ENCODE results near the gene QSER1. TPM values are rescaled to one million over a fixed set of nuclear protein-coding genes. Genes with fewer than 3 reads are reported as not detected.
"Not testable (repeated sequence)": the region's sequence is repeated elsewhere in the genome, so short reads cannot be mapped to it uniquely, and the experiment has no call there.

QSER1 gene
- total and polyA plus RNA-seq, 11 donors: 2.1 to 25.3 (median 18.2) TPM

DNA sequence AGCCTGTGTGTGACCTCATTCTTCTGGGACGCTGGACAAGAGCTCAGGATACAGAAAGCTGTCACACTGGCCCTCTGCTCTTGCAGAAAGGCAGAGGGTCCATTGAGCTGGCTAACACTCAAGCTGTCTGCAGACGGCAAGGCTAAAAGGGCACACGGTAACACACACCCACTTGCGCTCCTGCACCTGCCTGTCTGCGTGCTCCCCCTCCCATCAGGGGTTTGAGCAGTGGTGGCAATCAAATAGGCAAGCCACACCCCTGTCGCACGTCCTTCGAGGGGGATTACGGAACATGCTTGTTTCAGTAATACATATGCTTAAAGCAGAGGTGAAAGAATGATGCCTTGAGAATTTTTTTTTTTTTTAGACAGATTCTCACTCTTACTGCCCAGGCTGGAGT lies 7.1 kb upstream of the QSER1 start:
- DNase-seq (no peak), ATAC-seq (no peak)
- TF ChIP-seq POLR2A (IDR thresholded peaks at IDR 0.05): no peak
- TF ChIP-seq, protein P1, sequence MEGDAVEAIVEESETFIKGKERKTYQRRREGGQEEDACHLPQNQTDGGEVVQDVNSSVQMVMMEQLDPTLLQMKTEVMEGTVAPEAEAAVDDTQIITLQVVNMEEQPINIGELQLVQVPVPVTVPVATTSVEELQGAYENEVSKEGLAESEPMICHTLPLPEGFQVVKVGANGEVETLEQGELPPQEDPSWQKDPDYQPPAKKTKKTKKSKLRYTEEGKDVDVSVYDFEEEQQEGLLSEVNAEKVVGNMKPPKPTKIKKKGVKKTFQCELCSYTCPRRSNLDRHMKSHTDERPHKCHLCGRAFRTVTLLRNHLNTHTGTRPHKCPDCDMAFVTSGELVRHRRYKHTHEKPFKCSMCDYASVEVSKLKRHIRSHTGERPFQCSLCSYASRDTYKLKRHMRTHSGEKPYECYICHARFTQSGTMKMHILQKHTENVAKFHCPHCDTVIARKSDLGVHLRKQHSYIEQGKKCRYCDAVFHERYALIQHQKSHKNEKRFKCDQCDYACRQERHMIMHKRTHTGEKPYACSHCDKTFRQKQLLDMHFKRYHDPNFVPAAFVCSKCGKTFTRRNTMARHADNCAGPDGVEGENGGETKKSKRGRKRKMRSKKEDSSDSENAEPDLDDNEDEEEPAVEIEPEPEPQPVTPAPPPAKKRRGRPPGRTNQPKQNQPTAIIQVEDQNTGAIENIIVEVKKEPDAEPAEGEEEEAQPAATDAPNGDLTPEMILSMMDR (IDR thresholded peaks at IDR 0.05): no peak
- Histone ChIP-seq H3K4me1 (no peaks in the 10 kb centered on the region), H3K9me3 (no peaks in the 10 kb centered on the region), H3K27me3 (no peaks in the 10 kb centered on the region), H3K4me3 (no peak overlapping the region), H3K27ac (no peak overlapping the region), H3K36me3 (no peaks in the 10 kb centered on the region)
- intact Hi-C loops (cut with DNase I): loop anchor here in 1 of 10 donors (10.0 kb wide), 1 partner anchor 179 kb away; no protein-coding TSS in a partner anchor
- whole genome bisulfite sequencing, 4 donors: 82 to 90% (median 87%) methylated on average over 9 of the region's 9 CpGs

DNA sequence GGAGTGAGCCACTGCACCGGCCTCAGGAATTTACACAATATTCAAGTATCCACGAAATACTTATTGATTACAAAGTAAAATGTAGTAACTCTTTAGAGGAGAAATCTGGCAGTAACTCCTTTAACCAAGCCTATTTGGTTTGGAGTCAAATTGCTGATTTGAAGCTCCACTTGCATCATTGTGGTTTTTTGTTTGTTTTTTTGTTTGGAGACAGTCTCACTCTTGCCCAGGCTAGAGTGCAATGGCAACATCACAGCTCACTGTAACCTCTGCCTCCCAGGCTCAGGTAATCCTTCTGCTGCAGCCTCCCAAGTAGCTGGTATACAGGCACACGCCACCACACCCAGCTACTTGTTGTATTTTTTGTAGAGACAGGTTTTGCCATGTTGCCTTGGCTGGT lies 6.4 kb upstream of the QSER1 start:
- no peak overlapping the region for H3K27ac ChIP-seq
- H3K4me3 ChIP-seq: no peak overlapping the region
- WGBS, 4 donors: 89 to 96% (median 93%) methylated on average over 3 of the region's 3 CpGs
- H3K9me3 ChIP-seq: no peaks in the 10 kb centered on the region
- DNase-seq (no peak), ATAC-seq (no peak)
- no peak for TF ChIP-seq POLR2A (IDR thresholded peaks at IDR 0.05)
- TF ChIP-seq, protein P1 (IDR thresholded peaks at IDR 0.05): no peak
- peaks cover 0 to 1% (median 0%) of the 10 kb centered on the region in 12 donors for H3K4me1 ChIP-seq
- H3K27me3 ChIP-seq: no peaks in the 10 kb centered on the region
- H3K36me3 ChIP-seq: no peaks in the 10 kb centered on the region
- intact Hi-C loops (cut with DNase I): loop anchor here in 1 of 10 donors (10.0 kb wide), 1 partner anchor 179 kb away; no protein-coding TSS in a partner anchor

DNA sequence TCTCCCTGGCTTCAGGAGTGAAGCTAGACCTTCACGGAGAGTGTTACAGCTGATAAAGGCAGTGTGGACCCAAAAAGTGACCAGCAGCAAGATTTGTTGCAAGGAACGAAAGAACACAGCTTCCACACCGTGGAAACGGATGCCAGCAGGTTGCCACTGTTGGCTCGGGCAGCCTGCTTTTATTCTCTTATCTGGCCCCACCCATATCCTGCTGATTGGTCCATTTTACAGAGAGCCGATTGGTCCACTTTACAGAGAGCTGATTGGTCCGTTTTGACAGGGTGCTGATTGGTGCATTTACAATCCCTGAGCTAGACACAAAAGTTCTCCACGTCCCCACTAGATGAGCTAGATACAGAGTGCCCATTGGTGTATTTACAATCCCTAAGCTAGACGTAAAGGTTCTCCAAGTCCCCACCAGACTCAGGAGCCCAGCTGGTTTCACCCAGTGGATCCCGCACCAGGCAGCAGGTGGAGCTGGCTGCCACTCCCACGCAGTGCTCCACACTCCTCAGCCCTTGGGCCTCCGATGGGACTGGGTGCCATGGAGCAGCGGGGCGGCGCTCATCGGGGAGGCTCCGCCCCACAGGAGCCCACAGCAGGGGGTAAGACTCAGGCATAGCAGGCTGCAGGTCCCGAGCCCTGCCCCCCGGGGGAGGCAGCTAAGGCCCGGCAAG lies 4.8 kb upstream of the QSER1 start:
- H3K9me3 ChIP-seq, ATAC-seq, H3K4me3 ChIP-seq, H3K27ac ChIP-seq, H3K27me3 ChIP-seq, DNase-seq, H3K36me3 ChIP-seq: not testable (repeated sequence)
- intact Hi-C loops (cut with DNase I): loop anchor here in 1 of 10 donors (10.0 kb wide), 1 partner anchor 177 kb away; no protein-coding TSS in a partner anchor
- WGBS, 4 donors: 92 to 95% (median 95%) methylated on average over 8 to 20 of the region's 20 CpGs
- peaks cover 0 to 11% (median 0%) of the 10 kb centered on the region in 12 donors for H3K4me1 ChIP-seq

DNA sequence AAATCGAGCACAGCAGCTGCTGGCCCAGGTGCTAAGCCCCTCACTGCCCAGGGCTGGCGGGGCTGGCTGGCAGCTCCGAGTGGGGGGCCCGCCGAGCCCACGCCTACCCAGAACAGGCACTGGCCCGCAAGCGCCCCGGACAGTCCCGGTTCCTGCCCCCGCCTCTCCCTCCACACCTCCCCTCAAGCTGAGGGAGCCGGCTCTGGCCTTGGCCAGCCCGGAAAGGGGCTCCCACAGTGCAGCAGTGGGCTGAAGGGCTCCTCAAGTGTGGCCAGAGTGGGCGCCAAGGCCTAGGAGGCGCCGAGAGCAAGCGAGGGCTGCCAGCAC lies 4.3 kb upstream of the QSER1 start:
- not testable (repeated sequence) for H3K36me3 ChIP-seq, H3K27me3 ChIP-seq, ATAC-seq, H3K9me3 ChIP-seq, H3K27ac ChIP-seq, DNase-seq, H3K4me3 ChIP-seq
- peaks cover 0 to 11% (median 0%) of the 10 kb centered on the region in 12 donors for H3K4me1 ChIP-seq
- 95 to 98% (median 96%) methylated on average over 7 to 17 of the region's 17 CpGs for WGBS, 4 donors
- intact Hi-C loops (cut with DNase I): loop anchor here in 1 of 10 donors (10.0 kb wide), 1 partner anchor 176 kb away; no protein-coding TSS in a partner anchor

DNA sequence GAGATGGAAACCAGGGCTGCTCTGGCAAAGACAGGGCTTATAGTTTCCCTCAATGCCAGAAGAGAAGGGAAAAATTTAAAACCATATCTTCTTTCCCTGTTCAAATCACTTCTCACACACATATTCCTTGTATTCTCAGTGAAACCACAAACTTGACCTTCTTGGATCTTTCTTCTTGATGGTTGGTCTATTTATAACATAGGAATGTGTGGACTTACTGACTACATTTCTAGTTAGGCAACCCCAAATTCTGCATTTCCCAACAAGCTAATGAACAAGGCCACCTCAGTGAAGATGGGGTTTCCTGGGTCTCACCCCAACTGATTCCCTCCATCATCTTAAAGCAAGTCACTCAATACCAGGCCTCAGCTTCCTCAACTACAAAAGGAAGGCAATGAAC lies 3.8 kb upstream of the QSER1 start:
- no peak for DNase-seq
- Histone ChIP-seq H3K36me3 (no peaks in the 10 kb centered on the region), H3K9me3 (no peaks in the 10 kb centered on the region), H3K4me3 (no peak overlapping the region), H3K4me1 (peaks cover 0 to 11% (median 0%) of the 10 kb centered on the region in 12 donors), H3K27ac (no peak overlapping the region), H3K27me3 (no peaks in the 10 kb centered on the region)
- TF ChIP-seq, protein P1 (IDR thresholded peaks at IDR 0.05): no peak
- TF ChIP-seq POLR2A (IDR thresholded peaks at IDR 0.05): no peak
- ATAC-seq: no peak
- intact Hi-C loops (cut with DNase I): loop anchor here in 1 of 10 donors (10.0 kb wide), 1 partner anchor 176 kb away; no protein-coding TSS in a partner anchor

All from heart left ventricle (tissue), 16 donors.